HS-5 (cell line): ENCODE results near the gene DYRK4.
A peak's percentile ranks its signal among the peaks of the same experiment; 100 is the strongest.

Experiments
- DNase-seq: peaks from one replicate; pipeline ENCODE4 v3.0.0-alpha.2; 2012; ENCODE audit warnings: low read depth

Gene DYRK4

GRCh38 chr12:4626543-4626942 lies 64.5 kb downstream of the DYRK4 start:
- no peak for DNase-seq

- DNase-seq: no peak
These were observed 66.4 kb downstream of the DYRK4 start for GRCh38 chr12:4628406-4628805.

DNA sequence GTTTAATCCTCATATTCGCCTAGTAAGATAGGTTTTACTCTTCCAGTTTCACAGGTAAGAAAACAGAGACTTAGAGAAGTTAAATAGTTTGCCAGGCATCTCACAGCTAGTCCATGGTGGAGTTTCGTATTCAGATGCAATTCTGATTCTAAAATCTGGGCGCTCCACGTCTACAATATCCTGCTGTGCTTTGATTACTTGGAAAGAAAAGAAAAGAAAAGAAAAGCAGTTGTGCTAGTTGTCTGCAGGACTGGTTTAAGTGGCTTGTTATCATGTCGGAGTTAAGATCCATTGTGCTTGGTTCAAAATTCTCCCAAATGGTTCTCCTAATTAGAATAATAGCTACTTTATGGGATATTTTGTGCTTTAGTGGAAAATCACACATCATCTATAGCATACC lies 68.3 kb downstream of the DYRK4 start:
- DNase-seq: no peak

GRCh38 chr12:4643747-4644146 lies 81.7 kb downstream of the DYRK4 start:
- DNase-seq: no peak

DNA sequence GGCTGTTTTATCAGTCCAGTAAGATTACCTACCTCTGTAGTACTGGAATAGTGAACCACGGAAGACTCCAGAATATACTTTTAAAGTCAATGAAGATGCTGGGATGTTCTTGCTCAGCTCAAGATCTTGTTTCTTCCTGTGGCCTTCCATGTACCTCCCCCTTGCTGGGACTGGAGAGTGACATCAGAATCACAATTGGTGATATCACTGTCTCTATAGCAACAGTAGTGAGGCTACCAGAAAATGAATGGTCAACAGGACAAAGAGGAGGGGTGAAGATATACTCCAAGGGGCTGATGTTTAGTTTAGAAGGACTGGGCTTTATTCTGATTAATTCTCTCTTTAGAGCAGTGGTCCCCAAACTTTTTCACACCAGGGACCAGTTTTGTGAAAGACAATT lies 83.0 kb downstream of the DYRK4 start:
- no peak for DNase-seq

GRCh38 chr12:4648104-4648500 lies 86.1 kb downstream of the DYRK4 start:
- peak; percentile 5 for DNase-seq

- DNase-seq: peak; percentile 60
These were observed 86.7 kb downstream of the DYRK4 start, which contains the start of the genes AKAP3 and NDUFA9 for GRCh38 chr12:4648501-4649357. Gene AKAP3, minus strand, starts transcription at chr12:4649051. Its CDS starts 10,855 bp downstream, at chr12:4638196. Gene NDUFA9, plus strand, starts transcription at chr12:4649114. Its CDS starts 13 bp downstream, at chr12:4649127.

DNA sequence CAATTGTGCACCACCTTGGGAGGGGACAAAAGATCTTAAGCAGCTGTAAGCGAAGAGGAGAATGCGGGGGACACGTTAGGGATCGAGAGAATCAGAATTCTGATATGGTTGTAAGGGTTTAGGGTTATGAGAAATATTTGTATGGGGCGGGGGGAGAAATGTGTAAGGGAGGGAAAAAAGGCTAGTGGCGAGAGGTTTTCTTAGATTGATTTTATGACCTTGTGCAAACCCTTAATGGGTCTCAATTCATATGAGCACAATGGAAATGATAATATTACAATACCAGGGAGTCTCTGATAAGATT lies 87.3 kb downstream of the DYRK4 start:
- no peak for DNase-seq

- DNase-seq: no peak
These were observed 91.2 kb downstream of the DYRK4 start for GRCh38 chr12:4653257-4653656.

GRCh38 chr12:4653691-4654090 lies 91.7 kb downstream of the DYRK4 start:
- no peak for DNase-seq
